Measurements from ENCODE around the gene CRADD.

GRCh38 chr12:93654421-93654820 is 22.8 kb upstream of the CRADD start:
- TF ChIP-seq CTCF (IDR thresholded peaks at IDR 0.05; ENCODE audit: extremely low read depth in 1 of 2, insufficient read depth in 1 of 2, low read depth in 1 of 2, low read length in 2 of 2): no peak
- no peak for TF ChIP-seq POLR2A (IDR thresholded peaks at IDR 0.05; ENCODE audit: low read depth, low read length)
- TF ChIP-seq POLR2AphosphoS5 (IDR thresholded peaks at IDR 0.05; ENCODE audit: insufficient read depth, low read depth, low read length): no peak
- TF ChIP-seq MYC (IDR thresholded peaks at IDR 0.05; ENCODE audit: low read depth, low read length): no peak
- TF ChIP-seq MAX (IDR thresholded peaks at IDR 0.05; ENCODE audit: insufficient read depth, insufficient read length): no peak
- TF ChIP-seq EZH2 (IDR thresholded peaks at IDR 0.05; ENCODE audit: borderline replicate concordance, low read depth, low read length, severe bottlenecking): no peak
